Tibial artery (tissue), 4 donors: ENCODE data around the gene SMCHD1.

Experiments used
- DNase-seq, 2 donors: peaks; one replicate each; pipeline ENCODE4 v3.0.0-alpha.2; 2019
- H3K27ac ChIP-seq, 2 donors: fragments of 200-600 bp; sonication (generic) in 1 of 2; 1 replicate in 1 of 2; 2 replicates in 1 of 2; pipeline ENCODE4 v1.5.1; 2018 to 2019; ENCODE audit warnings: mild to moderate bottlenecking in 1 of 2
- H3K27me3 ChIP-seq, 2 donors: fragments of 200-600 bp; sonication (generic) in 1 of 2; one replicate each; pipeline versions ENCODE4 v1.5.1 to v1.6.0; 2016 to 2019
- H3K36me3 ChIP-seq, 3 donors: fragments of 200-600 bp; sonication (generic) in 2 of 3; one replicate each; pipeline ENCODE4 v1.5.1; 2016 to 2019; ENCODE audit warnings: mild to moderate bottlenecking in 2 of 3
- H3K4me1 ChIP-seq, 4 donors: fragments of 200-600 bp; sonication (generic) in 2 of 4; 1 replicate in 3 of 4; 2 replicates in 1 of 4; pipeline ENCODE4 v1.5.1; 2016 to 2019
- H3K4me3 ChIP-seq, 2 donors: fragments of 200-600 bp; sonication (generic) in 1 of 2; 1 replicate in 1 of 2; 2 replicates in 1 of 2; pipeline ENCODE4 v1.5.1; 2018 to 2019; ENCODE audit warnings: mild to moderate bottlenecking in 2 of 2
- H3K9me3 ChIP-seq, 3 donors: fragments of 200-600 bp; sonication (generic) in 1 of 3; one replicate each; pipeline ENCODE4 v1.5.1; 2016 to 2019
- intact Hi-C: fragments of 100-400 bp; cut with DNase I; formaldehyde crosslinking; loops from one replicate; pipeline ENCODE4 v1.15.0; 2023; ENCODE audit warnings: low total_unique reads
- TF ChIP-seq, protein P1 (sequence below), 2 experiments: fragments of 200-600 bp in 1 of 2; fragments of 450-650 bp in 1 of 2; IDR thresholded peaks; one replicate each; pipeline ENCODE4 v1.5.1; 2017 to 2019; ENCODE audit warnings: antibody characterized with exemption in 2 of 2, mild to moderate bottlenecking in 1 of 2, moderate library complexity in 1 of 2

Gene SMCHD1

DNA sequence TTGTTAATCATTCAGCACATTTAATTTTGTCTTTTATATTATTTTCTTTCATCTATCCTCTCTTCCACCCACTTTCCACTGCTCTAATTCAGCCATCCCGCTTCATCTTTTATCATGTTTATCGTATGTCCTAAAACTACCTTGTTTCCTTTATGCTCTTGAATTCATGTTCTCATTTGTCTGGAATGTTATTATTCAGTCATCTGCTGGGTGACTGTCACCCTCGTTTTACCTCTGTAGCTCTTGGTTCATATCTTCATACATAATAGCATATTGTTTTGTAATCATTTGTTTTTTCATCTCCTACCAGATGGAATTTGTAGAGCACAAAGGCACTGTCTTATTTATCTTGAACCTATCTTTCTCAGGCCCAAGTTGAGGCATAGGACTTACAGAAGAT, 37.0 kb downstream of the SMCHD1 start:
- Histone ChIP-seq H3K36me3 (peaks cover 48 to 70% (median 61%) of the 10 kb centered on the region in 3 donors), H3K27me3 (no peaks in the 10 kb centered on the region)
- intact Hi-C loops = no loop called here

DNA sequence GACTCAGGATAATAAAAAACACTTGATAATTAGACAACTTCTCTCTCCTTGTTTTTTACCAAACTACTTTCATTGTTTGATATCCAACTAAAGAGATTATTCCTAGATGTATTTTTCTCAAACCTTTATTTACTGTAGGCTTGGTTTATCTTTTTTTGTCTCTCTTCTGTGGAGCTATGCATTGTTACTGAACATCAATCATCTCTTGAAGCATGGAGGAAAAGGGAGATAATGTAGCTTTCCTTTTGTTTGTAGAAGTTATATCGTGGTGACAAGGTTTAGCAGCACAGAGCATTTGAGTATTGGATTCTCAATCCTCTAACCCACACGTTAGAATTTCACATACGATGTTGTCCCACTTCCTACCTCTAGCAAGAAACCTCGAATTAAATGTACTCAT, 41.7 kb downstream of the SMCHD1 start:
- intact Hi-C loops = no loop called here
- no peak overlapping the region for H3K27ac ChIP-seq
- TF ChIP-seq, protein P1, sequence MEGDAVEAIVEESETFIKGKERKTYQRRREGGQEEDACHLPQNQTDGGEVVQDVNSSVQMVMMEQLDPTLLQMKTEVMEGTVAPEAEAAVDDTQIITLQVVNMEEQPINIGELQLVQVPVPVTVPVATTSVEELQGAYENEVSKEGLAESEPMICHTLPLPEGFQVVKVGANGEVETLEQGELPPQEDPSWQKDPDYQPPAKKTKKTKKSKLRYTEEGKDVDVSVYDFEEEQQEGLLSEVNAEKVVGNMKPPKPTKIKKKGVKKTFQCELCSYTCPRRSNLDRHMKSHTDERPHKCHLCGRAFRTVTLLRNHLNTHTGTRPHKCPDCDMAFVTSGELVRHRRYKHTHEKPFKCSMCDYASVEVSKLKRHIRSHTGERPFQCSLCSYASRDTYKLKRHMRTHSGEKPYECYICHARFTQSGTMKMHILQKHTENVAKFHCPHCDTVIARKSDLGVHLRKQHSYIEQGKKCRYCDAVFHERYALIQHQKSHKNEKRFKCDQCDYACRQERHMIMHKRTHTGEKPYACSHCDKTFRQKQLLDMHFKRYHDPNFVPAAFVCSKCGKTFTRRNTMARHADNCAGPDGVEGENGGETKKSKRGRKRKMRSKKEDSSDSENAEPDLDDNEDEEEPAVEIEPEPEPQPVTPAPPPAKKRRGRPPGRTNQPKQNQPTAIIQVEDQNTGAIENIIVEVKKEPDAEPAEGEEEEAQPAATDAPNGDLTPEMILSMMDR (IDR thresholded peaks at IDR 0.05) = no peak
- no peaks in the 10 kb centered on the region for H3K9me3 ChIP-seq
- peaks cover 58 to 84% (median 71%) of the 10 kb centered on the region in 3 donors for H3K36me3 ChIP-seq
- no peak overlapping the region for H3K4me3 ChIP-seq
- no peaks in the 10 kb centered on the region for H3K27me3 ChIP-seq
- no peaks in the 10 kb centered on the region for H3K4me1 ChIP-seq
- DNase-seq = no peak

More for the DNA sequence above, 37.0 kb downstream of the SMCHD1 start:
- Histone ChIP-seq H3K27ac (no peak overlapping the region), H3K4me3 (no peak overlapping the region), H3K9me3 (no peaks in the 10 kb centered on the region), H3K4me1 (no peaks in the 10 kb centered on the region)
- TF ChIP-seq, protein P1 (IDR thresholded peaks at IDR 0.05) = no peak
- DNase-seq = no peak

DNA sequence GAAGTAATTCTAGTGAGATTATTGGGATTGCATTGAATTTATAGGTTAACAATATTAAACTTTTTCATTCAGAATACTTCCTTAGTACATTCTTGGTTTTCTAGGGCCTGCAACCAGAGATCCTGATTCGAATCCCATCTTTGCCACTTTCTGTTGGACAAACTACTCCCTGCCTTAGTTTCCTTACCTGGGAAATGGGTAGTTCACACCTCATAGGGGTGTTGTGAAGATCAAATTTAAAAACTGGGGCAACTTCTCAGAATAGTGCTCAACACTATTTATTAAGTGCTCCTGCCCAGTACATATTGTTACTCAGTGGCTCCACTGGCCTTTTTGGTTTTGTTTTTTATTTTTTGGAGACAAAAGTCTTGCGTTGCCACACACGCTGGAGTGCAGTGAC, 43.5 kb downstream of the SMCHD1 start:
- H3K27me3 ChIP-seq = no peaks in the 10 kb centered on the region
- H3K9me3 ChIP-seq = no peaks in the 10 kb centered on the region
- no peak for DNase-seq
- TF ChIP-seq, protein P1 (IDR thresholded peaks at IDR 0.05) = no peak
- intact Hi-C loops = no loop called here
- no peak overlapping the region for H3K27ac ChIP-seq
- H3K4me1 ChIP-seq = no peaks in the 10 kb centered on the region
- H3K4me3 ChIP-seq = no peak overlapping the region
- H3K36me3 ChIP-seq = peaks cover 55 to 83% (median 74%) of the 10 kb centered on the region in 3 donors

DNA sequence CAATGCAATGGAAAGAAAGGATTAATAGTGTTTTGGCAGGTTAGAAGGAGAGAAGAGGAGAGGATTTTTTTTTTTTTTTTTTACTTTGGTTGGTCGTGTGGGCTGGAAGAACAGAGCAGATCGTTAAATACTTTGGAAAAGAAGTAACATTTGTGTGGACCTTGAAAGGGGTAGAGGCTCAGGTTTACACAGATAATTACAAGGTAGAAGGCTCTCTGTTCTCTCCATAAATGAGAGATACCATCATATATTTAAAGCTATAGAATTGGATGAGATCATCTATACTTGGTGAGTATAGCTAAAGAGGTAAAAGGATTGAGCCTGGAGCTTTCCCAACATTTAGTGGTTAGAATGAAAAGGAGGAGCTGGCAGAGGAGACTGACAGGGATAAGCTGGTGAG, 49.0 kb downstream of the SMCHD1 start:
- no peak for DNase-seq
- H3K27me3 ChIP-seq = no peaks in the 10 kb centered on the region
- H3K4me1 ChIP-seq = no peaks in the 10 kb centered on the region
- TF ChIP-seq, protein P1 (IDR thresholded peaks at IDR 0.05) = no peak
- intact Hi-C loops = no loop called here
- peaks cover 55 to 81% (median 64%) of the 10 kb centered on the region in 3 donors for H3K36me3 ChIP-seq
- H3K9me3 ChIP-seq = no peaks in the 10 kb centered on the region
- H3K4me3 ChIP-seq = no peak overlapping the region
- H3K27ac ChIP-seq = no peak overlapping the region

DNA sequence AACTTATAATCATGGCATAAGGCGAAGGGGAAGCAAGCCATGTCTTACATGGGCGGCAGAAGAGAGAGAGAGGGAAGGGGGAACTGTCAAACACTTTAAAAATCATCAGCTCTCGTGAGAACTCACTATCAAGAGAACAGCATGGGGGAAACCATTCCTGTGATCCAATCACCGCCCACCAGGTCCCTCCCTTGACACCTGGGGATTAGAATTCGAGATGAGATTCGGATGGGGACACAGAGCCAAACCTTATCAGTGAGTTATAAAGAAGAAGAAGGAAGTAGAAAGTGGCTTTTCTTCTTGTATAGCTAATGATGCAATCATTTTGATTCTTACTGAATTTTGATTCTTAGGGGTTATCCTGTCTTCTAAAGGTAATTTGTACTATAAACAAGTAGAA, 51.4 kb downstream of the SMCHD1 start:
- TF ChIP-seq, protein P1 (IDR thresholded peaks at IDR 0.05) = no peak
- H3K27ac ChIP-seq = no peak overlapping the region
- intact Hi-C loops = no loop called here
- DNase-seq = no peak
- H3K27me3 ChIP-seq = no peaks in the 10 kb centered on the region
- H3K36me3 ChIP-seq = peaks cover 55 to 69% (median 64%) of the 10 kb centered on the region in 3 donors
- H3K9me3 ChIP-seq = no peaks in the 10 kb centered on the region
- H3K4me1 ChIP-seq = no peaks in the 10 kb centered on the region
- H3K4me3 ChIP-seq = no peak overlapping the region
